ENCODE results near the gene KRTAP10-11.
"Not testable (repeated sequence)": the region's sequence is repeated elsewhere in the genome, so short reads cannot be mapped to it uniquely, and the experiment has no call there.

Gene KRTAP10-11

GRCh38 chr21:44666401-44667320 lies 20.4 kb downstream of the KRTAP10-11 start, which contains the start of gene KRTAP12-2:
Gene KRTAP12-2 (minus strand): TSS chr21:44666927. CDS start chr21:44666886, 41 bp downstream.
- Mint-ChIP-seq H3K4me3 (no peak within 1 kb of the TSS), H3K4me1 (no peaks in the 10 kb centered on the region), H3K36me3 (ENCODE audit: insufficient read depth) (peaks cover 1% of the 10 kb centered on the region), H3K27me3 (peaks cover 10% of the 10 kb centered on the region), H3K27ac (ENCODE audit: low read depth) (no peak within 1 kb of the TSS), H3K9me3 (peaks cover 11% of the 10 kb centered on the region)
- no peak for ATAC-seq (replicated peaks; ENCODE audit: extremely low read depth, poor library complexity, severe bottlenecking)
- no peak for DNase-seq (ENCODE audit: low spot score in 2 of 2)

GRCh38 chr21:44667612-44668011 lies 21.4 kb downstream of the KRTAP10-11 start:
- Mint-ChIP-seq H3K27ac (ENCODE audit: low read depth) (no peak overlapping the region), H3K36me3 (ENCODE audit: insufficient read depth) (peaks cover 1% of the 10 kb centered on the region), H3K4me3 (no peak overlapping the region), H3K27me3 (peaks cover 10% of the 10 kb centered on the region), H3K9me3 (peaks cover 6% of the 10 kb centered on the region), H3K4me1 (no peaks in the 10 kb centered on the region)
- DNase-seq (ENCODE audit: low spot score in 2 of 2) (no peak), ATAC-seq (replicated peaks; ENCODE audit: extremely low read depth, poor library complexity, severe bottlenecking) (no peak)

- Mint-ChIP-seq H3K27me3 (peaks cover 10% of the 10 kb centered on the region), H3K27ac (ENCODE audit: low read depth) (no peak overlapping the region), H3K4me1 (peaks cover 10% of the 10 kb centered on the region), H3K36me3 (ENCODE audit: insufficient read depth) (peaks cover 1% of the 10 kb centered on the region), H3K4me3 (no peak overlapping the region), H3K9me3 (peaks cover 17% of the 10 kb centered on the region)
- ATAC-seq (replicated peaks; ENCODE audit: extremely low read depth, poor library complexity, severe bottlenecking) (no peak), DNase-seq (ENCODE audit: low spot score in 2 of 2) (no peak)
These were observed 24.6 kb downstream of the KRTAP10-11 start for GRCh38 chr21:44670642-44671432.

GRCh38 chr21:44671911-44672310 lies 25.7 kb downstream of the KRTAP10-11 start:
- Mint-ChIP-seq H3K36me3 (ENCODE audit: insufficient read depth) (peaks cover 1% of the 10 kb centered on the region), H3K9me3 (peaks cover 17% of the 10 kb centered on the region)

GRCh38 chr21:44677881-44678280 lies 31.7 kb downstream of the KRTAP10-11 start:
- Mint-ChIP-seq H3K36me3 (ENCODE audit: insufficient read depth) (no peaks in the 10 kb centered on the region), H3K9me3 (peaks cover 9% of the 10 kb centered on the region), H3K27me3 (no peaks in the 10 kb centered on the region), H3K4me1 (peaks cover 10% of the 10 kb centered on the region), H3K4me3 (no peak overlapping the region), H3K27ac (ENCODE audit: low read depth) (no peak overlapping the region)
- DNase-seq (ENCODE audit: low spot score in 2 of 2) (no peak), ATAC-seq (replicated peaks; ENCODE audit: extremely low read depth, poor library complexity, severe bottlenecking) (no peak)

More at GRCh38 chr21:44671911-44672310, 25.7 kb downstream of the KRTAP10-11 start:
- Mint-ChIP-seq H3K4me3 (no peak overlapping the region), H3K27me3 (peaks cover 10% of the 10 kb centered on the region), H3K4me1 (peaks cover 10% of the 10 kb centered on the region), H3K27ac (ENCODE audit: low read depth) (no peak overlapping the region)
- ATAC-seq (replicated peaks; ENCODE audit: extremely low read depth, poor library complexity, severe bottlenecking) (no peak), DNase-seq (ENCODE audit: low spot score in 2 of 2) (no peak)

- Mint-ChIP-seq H3K27me3 (peaks cover 9% of the 10 kb centered on the region), H3K36me3 (ENCODE audit: insufficient read depth) (no peaks in the 10 kb centered on the region)
- no peak for ATAC-seq (replicated peaks; ENCODE audit: extremely low read depth, poor library complexity, severe bottlenecking)
These were observed 34.9 kb downstream of the KRTAP10-11 start for GRCh38 chr21:44681152-44681551.

GRCh38 chr21:44681861-44682579 lies 35.8 kb downstream of the KRTAP10-11 start, which contains the start of gene KRTAP12-1:
Gene KRTAP12-1 (minus strand): TSS chr21:44682163. CDS start chr21:44682123, 40 bp downstream.
- Mint-ChIP-seq H3K9me3 (no peaks in the 10 kb centered on the region), H3K4me3 (no peak within 1 kb of the TSS), H3K36me3 (ENCODE audit: insufficient read depth) (no peaks in the 10 kb centered on the region), H3K27me3 (peaks cover 18% of the 10 kb centered on the region), H3K27ac (ENCODE audit: low read depth) (peak within 1 kb of the TSS; percentile 46), H3K4me1 (peaks cover 18% of the 10 kb centered on the region)
- no peak for ATAC-seq (replicated peaks; ENCODE audit: extremely low read depth, poor library complexity, severe bottlenecking)
- no peak for DNase-seq (ENCODE audit: low spot score in 2 of 2)

More at GRCh38 chr21:44681152-44681551, 34.9 kb downstream of the KRTAP10-11 start:
- no peaks in the 10 kb centered on the region for H3K9me3 Mint-ChIP-seq
- no peak overlapping the region for H3K27ac Mint-ChIP-seq (ENCODE audit: low read depth)
- no peak overlapping the region for H3K4me3 Mint-ChIP-seq
- peaks cover 12% of the 10 kb centered on the region for H3K4me1 Mint-ChIP-seq
- DNase-seq (ENCODE audit: low spot score in 2 of 2): no peak

GRCh38 chr21:44682580-44683151 lies 36.5 kb downstream of the KRTAP10-11 start:
- DNase-seq (ENCODE audit: low spot score in 2 of 2) (no peak), ATAC-seq (replicated peaks; ENCODE audit: extremely low read depth, poor library complexity, severe bottlenecking) (no peak)
- H3K4me1 Mint-ChIP-seq: peaks cover 18% of the 10 kb centered on the region
- no peaks in the 10 kb centered on the region for H3K36me3 Mint-ChIP-seq (ENCODE audit: insufficient read depth)
- no peak overlapping the region for H3K4me3 Mint-ChIP-seq
- no peaks in the 10 kb centered on the region for H3K9me3 Mint-ChIP-seq
- H3K27me3 Mint-ChIP-seq: peaks cover 22% of the 10 kb centered on the region
- H3K27ac Mint-ChIP-seq (ENCODE audit: low read depth): peak overlapping the region; percentile 46

- DNase-seq (ENCODE audit: low spot score in 2 of 2): no peak
- Mint-ChIP-seq H3K27me3 (peaks cover 22% of the 10 kb centered on the region), H3K4me1 (peaks cover 18% of the 10 kb centered on the region), H3K4me3 (no peak overlapping the region), H3K9me3 (no peaks in the 10 kb centered on the region), H3K36me3 (ENCODE audit: insufficient read depth) (no peaks in the 10 kb centered on the region), H3K27ac (ENCODE audit: low read depth) (no peak overlapping the region)
- no peak for ATAC-seq (replicated peaks; ENCODE audit: extremely low read depth, poor library complexity, severe bottlenecking)
These were observed 37.9 kb downstream of the KRTAP10-11 start for GRCh38 chr21:44684077-44684476.

GRCh38 chr21:44684483-44684882 lies 38.3 kb downstream of the KRTAP10-11 start:
- DNase-seq (ENCODE audit: low spot score in 2 of 2): no peak
- Mint-ChIP-seq H3K27ac (ENCODE audit: low read depth) (no peak overlapping the region), H3K9me3 (no peaks in the 10 kb centered on the region), H3K27me3 (peaks cover 22% of the 10 kb centered on the region), H3K36me3 (ENCODE audit: insufficient read depth) (no peaks in the 10 kb centered on the region), H3K4me3 (no peak overlapping the region), H3K4me1 (peaks cover 18% of the 10 kb centered on the region)
- ATAC-seq (replicated peaks; ENCODE audit: extremely low read depth, poor library complexity, severe bottlenecking): no peak

- ATAC-seq (replicated peaks; ENCODE audit: extremely low read depth, poor library complexity, severe bottlenecking); H3K36me3 Mint-ChIP-seq (ENCODE audit: insufficient read depth); H3K4me3 Mint-ChIP-seq; H3K9me3 Mint-ChIP-seq; H3K27ac Mint-ChIP-seq (ENCODE audit: low read depth); DNase-seq (ENCODE audit: low spot score in 2 of 2): not testable (repeated sequence)
- Mint-ChIP-seq H3K4me1 (peaks cover 18% of the 10 kb centered on the region), H3K27me3 (peaks cover 22% of the 10 kb centered on the region)
These were observed 38.8 kb downstream of the KRTAP10-11 start for GRCh38 chr21:44685050-44685449.

Data from central memory CD8-positive, alpha-beta T cell (primary cell).